ENCODE measurements around the gene CRACDL.
"Not testable (repeated sequence)": the region's sequence is repeated elsewhere in the genome, so short reads cannot be mapped to it uniquely, and the experiment has no call there.

The CRACDL gene

GRCh38 chr2:98771264-98771663 lies 164.8 kb downstream of the CRACDL start:
- ATAC-seq (no peak), DNase-seq (no peak)
- Mint-ChIP-seq H3K4me1 (peaks cover 80% of the 10 kb centered on the region), H3K27me3 (no peaks in the 10 kb centered on the region), H3K4me3 (peak overlapping the region; percentile 81 to 97), H3K27ac (peak overlapping the region; percentile 82 to 98), H3K9me3 (no peaks in the 10 kb centered on the region)

DNA sequence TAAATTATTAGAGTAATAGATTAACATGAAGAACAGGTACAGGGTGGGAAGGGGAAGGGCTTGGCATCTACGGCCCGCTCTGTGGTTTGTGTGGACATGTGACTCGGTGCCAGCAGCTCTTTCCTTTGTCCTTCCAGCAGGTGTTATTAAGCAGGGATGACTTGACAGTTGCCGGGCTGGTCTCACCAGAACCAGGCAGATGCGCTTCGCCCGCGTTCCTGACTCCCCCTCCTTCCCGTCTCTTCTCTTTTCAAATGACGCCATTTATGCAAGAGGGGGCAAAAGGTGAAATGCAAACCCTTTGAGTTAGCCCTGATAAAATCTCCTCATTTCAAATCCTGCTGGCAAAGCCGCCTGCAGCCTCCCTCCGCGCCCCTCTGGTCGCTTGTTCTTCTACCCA lies 166.2 kb downstream of the CRACDL start:
- Mint-ChIP-seq H3K4me1 (peaks cover 88% of the 10 kb centered on the region), H3K27ac (peak overlapping the region; percentile 91 to 98), H3K4me3 (peak overlapping the region; percentile 81 to 97), H3K9me3 (no peaks in the 10 kb centered on the region), H3K27me3 (no peaks in the 10 kb centered on the region)
- DNase-seq (peak in 1 of 2 donors; percentile 21), ATAC-seq (no peak)

DNA sequence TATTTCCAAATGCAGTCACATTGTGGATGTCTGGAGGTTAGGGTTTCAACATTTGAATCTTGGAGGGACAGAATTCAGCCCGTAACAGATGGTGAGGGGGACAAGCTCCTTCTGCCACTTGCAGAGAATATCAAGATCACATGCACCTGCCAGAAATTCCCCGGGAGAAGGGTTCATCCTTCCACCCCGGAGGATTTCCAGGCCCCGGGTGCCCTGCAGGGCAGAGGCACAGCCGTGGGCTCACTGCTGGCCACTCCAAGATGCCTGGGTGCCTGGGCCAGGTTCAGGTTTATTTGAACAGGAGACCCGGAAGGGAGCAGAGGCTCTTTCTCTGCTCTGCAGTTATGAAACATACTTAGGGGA lies 166.9 kb downstream of the CRACDL start:
- no peaks in the 10 kb centered on the region for H3K27me3 Mint-ChIP-seq
- H3K4me1 Mint-ChIP-seq, result peaks cover 86% of the 10 kb centered on the region
- no peak for DNase-seq
- no peak for ATAC-seq
- peak overlapping the region; percentile 58 to 66 for H3K4me3 Mint-ChIP-seq
- no peaks in the 10 kb centered on the region for H3K9me3 Mint-ChIP-seq
- peak overlapping the region in 1 of 2 donors; percentile 76 for H3K27ac Mint-ChIP-seq

DNA sequence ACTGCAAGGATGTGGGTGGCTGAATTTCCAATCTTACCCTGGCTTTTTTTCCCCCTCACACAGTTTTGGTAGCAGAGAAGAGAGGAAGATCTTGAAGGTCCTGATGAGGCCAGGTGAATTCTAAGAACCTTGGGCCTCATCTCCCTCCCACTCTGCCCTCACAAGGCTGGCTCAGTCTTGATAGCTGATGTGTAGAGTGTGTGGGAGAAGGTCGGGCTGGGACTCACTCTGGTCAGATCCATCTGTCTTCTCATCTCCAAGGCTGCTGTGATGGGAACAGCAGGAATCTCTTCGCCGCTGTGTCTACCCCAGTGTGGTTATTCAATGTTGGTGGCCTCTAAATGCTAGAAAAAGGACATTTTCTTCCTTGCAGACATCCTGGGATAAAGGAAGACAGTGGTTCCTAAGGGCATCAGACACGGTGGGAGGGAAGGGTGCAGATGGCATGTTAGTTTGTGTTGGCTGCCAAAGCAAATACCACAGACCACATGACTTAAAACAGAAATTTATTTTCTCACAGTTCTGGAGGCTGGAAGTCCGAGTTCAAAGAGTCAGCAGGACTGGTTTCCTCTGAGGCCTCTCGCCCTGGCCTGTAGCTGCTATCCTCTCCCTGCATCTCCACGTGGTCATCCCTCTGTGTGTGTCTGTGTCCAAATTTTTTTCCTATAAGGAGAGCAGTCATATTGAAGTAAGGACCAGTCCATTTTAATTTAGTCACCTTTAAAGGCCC lies 167.5 kb downstream of the CRACDL start:
- Mint-ChIP-seq H3K4me1 (peaks cover 86% of the 10 kb centered on the region), H3K4me3 (peak overlapping the region; percentile 58 to 66), H3K27ac (peak overlapping the region; percentile 40 to 76), H3K9me3 (no peaks in the 10 kb centered on the region), H3K27me3 (no peaks in the 10 kb centered on the region)
- DNase-seq, result peak in 1 of 2 donors; percentile 25
- ATAC-seq, result peak; percentile 46

GRCh38 chr2:98764499-98764898 lies 171.5 kb downstream of the CRACDL start:
- Mint-ChIP-seq H3K4me1 (peaks cover 85% of the 10 kb centered on the region), H3K9me3 (no peaks in the 10 kb centered on the region), H3K4me3 (no peak overlapping the region), H3K27me3 (no peaks in the 10 kb centered on the region), H3K27ac (no peak overlapping the region)
- DNase-seq (no peak), ATAC-seq (no peak)

DNA sequence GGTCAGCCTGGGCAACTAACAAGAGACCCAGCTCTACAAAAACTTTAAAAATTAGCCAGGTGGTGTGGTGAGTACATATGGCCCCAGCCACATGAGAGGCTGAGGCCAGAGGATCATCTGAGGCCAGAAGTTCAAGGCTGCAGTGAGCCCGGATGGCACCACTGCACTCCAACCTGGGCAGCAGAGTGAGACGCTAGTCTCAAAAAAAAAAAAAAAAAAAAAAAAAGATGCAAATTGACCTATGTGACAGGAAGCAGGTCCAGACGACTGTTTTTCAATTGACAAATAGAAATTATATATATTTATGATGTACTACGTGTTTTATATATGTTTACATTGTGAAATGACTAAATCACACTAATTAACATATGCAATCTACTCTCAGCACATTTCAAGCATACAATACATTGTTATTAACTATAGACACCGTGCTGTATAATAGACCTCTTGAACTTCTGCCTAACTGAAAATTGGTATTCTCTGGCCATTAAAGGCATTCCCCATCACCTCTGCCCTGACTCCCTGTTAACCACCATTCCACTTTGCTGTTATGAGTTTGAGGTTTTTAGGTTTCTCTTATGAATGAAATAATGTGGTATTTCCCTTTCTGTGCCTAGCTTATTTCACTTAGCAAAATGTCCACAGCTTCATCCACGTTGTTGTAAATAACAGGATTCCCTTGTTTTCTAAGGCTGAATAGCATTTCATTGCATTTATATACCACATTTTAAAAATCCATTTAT lies 172.6 kb downstream of the CRACDL start:
- ATAC-seq (no peak), DNase-seq (no peak)
- no peaks in the 10 kb centered on the region for H3K27me3 Mint-ChIP-seq
- no peaks in the 10 kb centered on the region for H3K9me3 Mint-ChIP-seq
- H3K4me1 Mint-ChIP-seq, result peaks cover 86% of the 10 kb centered on the region
- H3K27ac Mint-ChIP-seq, result no peak overlapping the region
- no peak overlapping the region for H3K4me3 Mint-ChIP-seq

GRCh38 chr2:98761909-98762308 lies 174.1 kb downstream of the CRACDL start:
- ATAC-seq (no peak), DNase-seq (no peak)
- Mint-ChIP-seq H3K27me3 (no peaks in the 10 kb centered on the region), H3K9me3 (no peaks in the 10 kb centered on the region), H3K4me1 (peaks cover 86% of the 10 kb centered on the region), H3K27ac (no peak overlapping the region), H3K4me3 (peak overlapping the region in 1 of 2 donors; percentile 51)

GRCh38 chr2:98761267-98761781 lies 174.7 kb downstream of the CRACDL start:
- Mint-ChIP-seq H3K27ac (peak overlapping the region in 1 of 2 donors; percentile 55), H3K4me3 (peak overlapping the region; percentile 51 to 57), H3K4me1 (peaks cover 81% of the 10 kb centered on the region), H3K9me3 (no peaks in the 10 kb centered on the region), H3K27me3 (no peaks in the 10 kb centered on the region)
- peak; percentile 41 to 59 for DNase-seq
- peak; percentile 74 for ATAC-seq

- no peak overlapping the region for H3K27ac Mint-ChIP-seq
- H3K4me1 Mint-ChIP-seq, result peaks cover 72% of the 10 kb centered on the region
- no peak for ATAC-seq
- H3K27me3 Mint-ChIP-seq, result no peaks in the 10 kb centered on the region
- H3K4me3 Mint-ChIP-seq, result no peak overlapping the region
- H3K9me3 Mint-ChIP-seq, result no peaks in the 10 kb centered on the region
- no peak for DNase-seq
These were observed 176.0 kb downstream of the CRACDL start for GRCh38 chr2:98759827-98760625.

DNA sequence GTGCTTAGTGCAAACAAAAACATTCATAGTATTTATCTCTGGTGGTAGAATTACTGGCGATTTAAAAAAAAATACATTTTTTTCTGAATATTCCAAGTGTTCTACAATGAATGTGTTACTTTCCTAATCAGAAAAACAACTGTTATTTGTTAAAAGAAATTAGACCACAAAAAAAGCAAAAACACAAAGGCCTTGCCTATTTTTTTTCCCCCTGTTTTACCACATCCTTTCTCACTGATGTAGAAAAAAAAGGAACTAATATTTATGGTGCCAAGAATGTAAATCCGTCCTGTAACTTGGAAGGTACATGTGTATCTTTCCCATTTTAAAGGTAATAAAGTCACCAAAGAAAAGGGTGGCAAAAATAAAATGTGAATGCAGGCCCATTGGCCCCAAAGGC lies 176.7 kb downstream of the CRACDL start:
- H3K9me3 Mint-ChIP-seq, result no peaks in the 10 kb centered on the region
- H3K4me1 Mint-ChIP-seq, result peaks cover 72% of the 10 kb centered on the region
- no peak overlapping the region for H3K27ac Mint-ChIP-seq
- H3K27me3 Mint-ChIP-seq, result no peaks in the 10 kb centered on the region
- H3K4me3 Mint-ChIP-seq, result no peak overlapping the region
- DNase-seq (no peak), ATAC-seq (no peak)

GRCh38 chr2:98757904-98758421 lies 178.1 kb downstream of the CRACDL start:
- Mint-ChIP-seq H3K4me1 (peaks cover 62% of the 10 kb centered on the region), H3K4me3 (peak overlapping the region; percentile 84 to 87), H3K27ac (peak overlapping the region; percentile 94 to 97), H3K9me3 (no peaks in the 10 kb centered on the region), H3K27me3 (no peaks in the 10 kb centered on the region)
- peak; percentile 87 for ATAC-seq
- peak; percentile 29 to 52 for DNase-seq

DNA sequence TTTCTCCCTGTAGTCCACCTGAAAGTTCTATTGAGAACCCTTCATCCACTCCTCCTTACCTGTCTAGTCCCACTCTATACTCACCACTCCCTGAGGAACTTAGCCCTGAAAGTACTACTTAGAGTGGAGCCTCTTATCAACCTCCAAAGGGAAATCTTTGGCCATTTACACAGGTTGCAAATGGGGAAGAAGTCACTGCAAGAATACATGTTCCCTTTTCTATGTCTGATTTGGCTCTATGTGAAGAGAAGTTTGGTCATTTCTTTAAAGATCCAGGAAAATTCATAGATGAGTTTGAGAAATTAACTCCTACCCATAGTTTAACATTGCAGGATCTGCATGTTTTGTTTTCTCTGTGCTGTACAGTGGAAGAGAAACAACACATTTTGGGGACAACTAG lies 182.2 kb downstream of the CRACDL start:
- ATAC-seq, result no peak
- DNase-seq, result no peak
- Mint-ChIP-seq H3K4me1 (peaks cover 27% of the 10 kb centered on the region), H3K9me3 (peaks cover 0 to 4% of the 10 kb centered on the region in 2 donors), H3K4me3 (no peak overlapping the region), H3K27me3 (no peaks in the 10 kb centered on the region), H3K27ac (no peak overlapping the region)

DNA sequence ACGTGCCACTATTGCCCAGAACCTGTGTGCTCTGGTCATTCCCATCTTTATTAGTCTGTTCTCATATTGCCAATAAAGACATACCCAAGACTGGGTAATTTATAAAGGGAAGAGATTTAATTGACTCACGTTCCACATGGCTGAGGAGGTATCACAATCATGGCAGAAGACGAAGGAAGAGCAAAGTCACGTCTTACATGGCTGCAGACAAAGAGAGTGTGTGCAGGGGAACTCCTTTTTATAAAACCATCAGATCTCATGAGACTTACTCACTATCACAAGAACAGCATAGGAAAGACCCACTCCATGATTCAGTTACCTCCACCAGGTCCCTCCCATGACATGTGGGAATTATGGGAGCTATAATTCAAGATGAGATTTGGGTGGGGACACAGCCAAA lies 183.3 kb downstream of the CRACDL start:
- not testable (repeated sequence) for H3K27ac Mint-ChIP-seq, DNase-seq, ATAC-seq, H3K9me3 Mint-ChIP-seq, H3K4me3 Mint-ChIP-seq, H3K27me3 Mint-ChIP-seq
- peaks cover 27% of the 10 kb centered on the region for H3K4me1 Mint-ChIP-seq

DNA sequence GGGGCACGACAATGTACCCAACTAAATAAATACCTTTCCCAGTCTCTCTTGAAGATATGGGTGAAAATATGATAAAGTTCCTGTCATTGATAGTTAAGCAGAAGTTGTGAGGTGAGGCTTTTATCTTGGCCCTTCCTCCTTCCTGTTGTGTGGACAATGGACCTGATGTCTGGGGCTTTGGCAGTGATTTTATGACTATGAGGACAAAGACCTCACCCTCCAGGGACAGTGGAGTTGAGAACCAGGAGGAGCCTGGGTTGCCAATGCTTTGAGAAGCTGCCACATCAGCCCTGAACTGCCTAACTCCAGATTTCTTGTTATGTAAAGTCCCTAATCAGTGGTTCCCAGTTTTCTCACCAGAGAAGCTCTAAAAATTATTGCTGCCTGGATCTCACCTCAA lies 184.3 kb downstream of the CRACDL start:
- ATAC-seq (no peak), DNase-seq (no peak)
- Mint-ChIP-seq H3K27me3 (no peaks in the 10 kb centered on the region), H3K27ac (no peak overlapping the region), H3K4me3 (no peak overlapping the region), H3K9me3 (peaks cover 0 to 4% of the 10 kb centered on the region in 2 donors), H3K4me1 (peaks cover 21% of the 10 kb centered on the region)

- no peak for ATAC-seq
- Mint-ChIP-seq H3K4me1 (peaks cover 22% of the 10 kb centered on the region), H3K27ac (no peak overlapping the region), H3K27me3 (no peaks in the 10 kb centered on the region), H3K4me3 (no peak overlapping the region), H3K9me3 (peaks cover 0 to 4% of the 10 kb centered on the region in 2 donors)
- no peak for DNase-seq
These were observed 185.3 kb downstream of the CRACDL start for GRCh38 chr2:98750593-98751282.

Data from stimulated activated naive CD8-positive, alpha-beta T cell treated with anti-CD3 and anti-CD28 coated beads, Interleukin-15, amount 100 ng/mL, for 72 hours (primary cell).